ENCODE measurements around the gene CLEC18A. TPM values are rescaled to one million over a fixed set of nuclear protein-coding genes. Genes with fewer than 3 reads are reported as not detected.

The CLEC18A gene
- total RNA-seq, 1 donor from 2014 or later: 2.2 TPM

Other genes with a start within 250 kb of the CLEC18A start
- 31.3 TPM for gene NQO1, start 224.8 kb upstream of the CLEC18A start, total RNA-seq
- 60.6 TPM for gene NOB1, start 196.4 kb upstream of the CLEC18A start, total RNA-seq
- 97.8 TPM for gene WWP2, start 189.0 kb upstream of the CLEC18A start, total RNA-seq
- 47.4 TPM for gene PDPR, start 163.0 kb downstream of the CLEC18A start, total RNA-seq
- 0.96 TPM for gene CLEC18C, start 222.5 kb downstream of the CLEC18A start, total RNA-seq

All from ureter (tissue), 1 donor.